ENCODE results near the gene SEPSECS. TPM values are rescaled to one million over a fixed set of nuclear protein-coding genes. Genes with fewer than 3 reads are reported as not detected.

SEPSECS gene
- total RNA-seq, 2 experiments from 2014 or later, result 18.5 to 18.7 TPM

DNA sequence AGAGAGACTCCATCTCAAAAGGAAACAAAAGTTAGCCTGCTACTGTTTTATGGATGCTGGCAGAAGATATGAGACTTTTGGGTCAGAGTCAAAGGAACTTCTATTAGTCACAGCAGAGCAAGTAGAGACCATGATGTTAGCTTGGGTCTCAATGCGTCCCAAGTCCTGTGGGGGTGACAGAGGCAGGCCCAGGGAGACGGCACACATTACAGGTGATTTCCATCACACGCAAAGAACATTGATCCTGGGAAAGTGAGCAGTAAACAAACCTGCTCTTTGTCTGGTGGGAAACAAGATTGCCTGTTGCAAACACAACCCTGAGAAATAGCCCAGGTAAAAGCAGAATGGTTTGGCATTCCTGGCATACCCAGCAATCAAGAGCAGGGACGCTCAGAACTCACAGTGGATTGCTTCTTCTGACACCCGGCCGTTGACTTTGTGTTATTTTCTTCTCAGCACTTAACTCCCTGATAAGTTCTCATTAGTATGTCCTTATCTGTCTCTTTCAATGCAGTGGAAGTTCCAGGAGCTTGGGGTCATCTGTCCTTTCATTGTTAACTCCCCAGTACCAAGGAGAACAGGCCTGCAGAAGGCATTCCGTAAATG lies 78.3 kb downstream of the SEPSECS start:
- Mint-ChIP-seq H3K4me3 (no peak overlapping the region), H3K4me1 (ENCODE audit: low read depth) (no peaks in the 10 kb centered on the region), H3K36me3 (ENCODE audit: low read depth) (no peaks in the 10 kb centered on the region), H3K27me3 (peaks cover 22% of the 10 kb centered on the region), H3K9me3 (no peaks in the 10 kb centered on the region), H3K27ac (no peak overlapping the region)
- Histone ChIP-seq H3K27me3 (ENCODE audit: control insufficient read depth in 1 of 2, insufficient read depth in 2 of 2, low read length in 2 of 2) (peaks cover 3 to 20% of the 10 kb centered on the region in 2 experiments), H3K4me3 (ENCODE audit: low read length) (no peak overlapping the region), H3K4me1 (ENCODE audit: insufficient read depth, low read length) (no peaks in the 10 kb centered on the region), H3K27ac (ENCODE audit: low read depth in 1 of 2, low read length in 2 of 2) (no peak overlapping the region), H3K9me3 (ENCODE audit: control insufficient read depth in 1 of 2, insufficient read depth in 1 of 2, low read length in 2 of 2) (no peaks in the 10 kb centered on the region), H3K36me3 (ENCODE audit: insufficient read depth, low read length) (no peaks in the 10 kb centered on the region)
- TF ChIP-seq, protein P1, sequence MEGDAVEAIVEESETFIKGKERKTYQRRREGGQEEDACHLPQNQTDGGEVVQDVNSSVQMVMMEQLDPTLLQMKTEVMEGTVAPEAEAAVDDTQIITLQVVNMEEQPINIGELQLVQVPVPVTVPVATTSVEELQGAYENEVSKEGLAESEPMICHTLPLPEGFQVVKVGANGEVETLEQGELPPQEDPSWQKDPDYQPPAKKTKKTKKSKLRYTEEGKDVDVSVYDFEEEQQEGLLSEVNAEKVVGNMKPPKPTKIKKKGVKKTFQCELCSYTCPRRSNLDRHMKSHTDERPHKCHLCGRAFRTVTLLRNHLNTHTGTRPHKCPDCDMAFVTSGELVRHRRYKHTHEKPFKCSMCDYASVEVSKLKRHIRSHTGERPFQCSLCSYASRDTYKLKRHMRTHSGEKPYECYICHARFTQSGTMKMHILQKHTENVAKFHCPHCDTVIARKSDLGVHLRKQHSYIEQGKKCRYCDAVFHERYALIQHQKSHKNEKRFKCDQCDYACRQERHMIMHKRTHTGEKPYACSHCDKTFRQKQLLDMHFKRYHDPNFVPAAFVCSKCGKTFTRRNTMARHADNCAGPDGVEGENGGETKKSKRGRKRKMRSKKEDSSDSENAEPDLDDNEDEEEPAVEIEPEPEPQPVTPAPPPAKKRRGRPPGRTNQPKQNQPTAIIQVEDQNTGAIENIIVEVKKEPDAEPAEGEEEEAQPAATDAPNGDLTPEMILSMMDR (IDR thresholded peaks at IDR 0.05), result no peak
- ChIA-PET CTCF (no interaction called here), POLR2A (no interaction called here)
- DNase-seq (no peak), ATAC-seq (ENCODE audit: poor library complexity) (no peak)
- intact Hi-C loops (cut with DNase I, micrococcal nuclease), result no loop called here

DNA sequence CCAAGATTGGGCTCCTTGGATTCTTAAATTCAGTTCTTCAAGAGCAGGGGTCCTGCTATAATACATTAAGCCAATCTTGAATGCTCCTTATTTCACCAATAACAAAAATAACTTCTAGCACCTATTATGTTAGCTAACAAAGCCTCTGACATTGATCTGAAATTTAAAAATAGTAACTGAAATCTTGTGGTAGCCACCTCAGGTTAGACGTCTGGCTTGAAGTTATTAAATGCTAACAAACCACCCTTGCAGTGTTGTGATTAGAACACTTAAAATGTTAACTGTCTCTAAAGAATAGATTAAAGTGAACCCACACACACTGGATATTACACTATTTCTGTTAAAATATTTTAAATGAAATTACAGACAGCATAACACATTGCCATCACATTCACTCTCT lies 79.7 kb downstream of the SEPSECS start:
- Histone ChIP-seq H3K9me3 (ENCODE audit: control insufficient read depth in 1 of 2, insufficient read depth in 1 of 2, low read length in 2 of 2) (no peaks in the 10 kb centered on the region), H3K27me3 (ENCODE audit: control insufficient read depth in 1 of 2, insufficient read depth in 2 of 2, low read length in 2 of 2) (peaks cover 3 to 17% of the 10 kb centered on the region in 2 experiments), H3K36me3 (ENCODE audit: insufficient read depth, low read length) (no peaks in the 10 kb centered on the region), H3K4me1 (ENCODE audit: insufficient read depth, low read length) (no peaks in the 10 kb centered on the region), H3K27ac (ENCODE audit: low read depth in 1 of 2, low read length in 2 of 2) (no peak overlapping the region), H3K4me3 (ENCODE audit: low read length) (no peak overlapping the region)
- H3K4me1 Mint-ChIP-seq (ENCODE audit: low read depth), result no peaks in the 10 kb centered on the region
- H3K36me3 Mint-ChIP-seq (ENCODE audit: low read depth), result no peaks in the 10 kb centered on the region
- intact Hi-C loops (cut with DNase I, micrococcal nuclease), result no loop called here
- TF ChIP-seq, protein P1 (IDR thresholded peaks at IDR 0.05), result no peak
- no peak overlapping the region for H3K27ac Mint-ChIP-seq
- no peak overlapping the region for H3K4me3 Mint-ChIP-seq
- ATAC-seq (ENCODE audit: poor library complexity) (no peak), DNase-seq (no peak)
- ChIA-PET POLR2A (no interaction called here), CTCF (no interaction called here)
- no peaks in the 10 kb centered on the region for H3K9me3 Mint-ChIP-seq
- peaks cover 12% of the 10 kb centered on the region for H3K27me3 Mint-ChIP-seq

DNA sequence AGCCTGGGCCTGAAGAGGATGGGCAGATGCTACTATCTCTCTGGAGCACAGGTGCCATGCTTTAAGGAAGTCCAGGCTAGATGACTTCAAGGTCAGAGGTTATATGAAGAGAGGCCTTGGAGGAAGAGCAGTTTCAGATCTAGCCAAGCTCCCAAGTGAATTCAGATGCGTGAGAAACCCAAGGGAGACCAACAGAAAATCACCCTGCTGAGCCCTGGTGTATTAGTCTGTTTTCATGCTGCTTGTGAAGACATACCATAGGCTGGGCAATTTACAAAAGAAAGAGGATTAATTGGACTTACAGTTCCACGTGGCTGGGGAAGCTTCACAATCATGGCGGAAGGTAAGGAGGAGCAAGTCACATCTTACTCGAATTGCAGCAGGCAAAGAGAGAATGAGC lies 81.7 kb downstream of the SEPSECS start:
- TF ChIP-seq, protein P1 (IDR thresholded peaks at IDR 0.05), result no peak

More for the DNA sequence above, 81.7 kb downstream of the SEPSECS start:
- H3K27ac ChIP-seq (ENCODE audit: low read depth in 1 of 2, low read length in 2 of 2), result no peak overlapping the region
- no peaks in the 10 kb centered on the region for H3K36me3 ChIP-seq (ENCODE audit: insufficient read depth, low read length)
- Mint-ChIP-seq H3K27ac (no peak overlapping the region), H3K27me3 (peaks cover 12% of the 10 kb centered on the region), H3K9me3 (no peaks in the 10 kb centered on the region), H3K36me3 (ENCODE audit: low read depth) (no peaks in the 10 kb centered on the region), H3K4me1 (ENCODE audit: low read depth) (no peaks in the 10 kb centered on the region), H3K4me3 (no peak overlapping the region)
- no peak for ATAC-seq (ENCODE audit: poor library complexity)
- peaks cover 3 to 6% of the 10 kb centered on the region in 2 experiments for H3K27me3 ChIP-seq (ENCODE audit: control insufficient read depth in 1 of 2, insufficient read depth in 2 of 2, low read length in 2 of 2)
- H3K4me1 ChIP-seq (ENCODE audit: insufficient read depth, low read length), result no peaks in the 10 kb centered on the region
- ChIA-PET CTCF (no interaction called here), POLR2A (no interaction called here)
- DNase-seq, result no peak
- peaks cover 0 to 4% of the 10 kb centered on the region in 2 experiments for H3K9me3 ChIP-seq (ENCODE audit: control insufficient read depth in 1 of 2, insufficient read depth in 1 of 2, low read length in 2 of 2)
- intact Hi-C loops (cut with DNase I, micrococcal nuclease), result no loop called here
- no peak overlapping the region for H3K4me3 ChIP-seq (ENCODE audit: low read length)
